Ishikawa (cell line): Measurements from ENCODE around the gene TPD52L1.

Source experiments
- CEBPB ChIP-seq: IDR thresholded peaks from 2 replicates; pipeline ENCODE4 v1.6.1; 2012
- CREB1 ChIP-seq: IDR thresholded peaks from 2 replicates; pipeline ENCODE4 v1.6.1; 2012; ENCODE audit warnings: low read depth
- EGR1 ChIP-seq: IDR thresholded peaks from 2 replicates; pipeline ENCODE4 v1.6.1; 2012
- EP300 ChIP-seq: IDR thresholded peaks from 2 replicates; pipeline ENCODE4 v1.6.1; 2012; ENCODE audit warnings: borderline replicate concordance
- MAX ChIP-seq: IDR thresholded peaks from 2 replicates; pipeline ENCODE4 v1.6.1; 2012
- RAD21 ChIP-seq: IDR thresholded peaks from 2 replicates; pipeline ENCODE4 v1.6.1; 2012; ENCODE audit warnings: low read depth
- REST ChIP-seq: IDR thresholded peaks from 2 replicates; pipeline ENCODE4 v1.6.1; 2012; ENCODE audit warnings: low read depth, mild to moderate bottlenecking
- TAF1 ChIP-seq: IDR thresholded peaks from 2 replicates; pipeline ENCODE4 v1.6.1; 2012; ENCODE audit warnings: low read depth, mild to moderate bottlenecking
- TCF12 ChIP-seq: IDR thresholded peaks from 2 replicates; pipeline ENCODE4 v1.6.1; 2012; ENCODE audit warnings: low read depth
- TEAD4 ChIP-seq: IDR thresholded peaks from 2 replicates; pipeline ENCODE4 v1.6.1; 2012
- YY1 ChIP-seq: IDR thresholded peaks from 2 replicates; pipeline ENCODE4 v1.6.1; 2012; ENCODE audit warnings: low read depth

DNA sequence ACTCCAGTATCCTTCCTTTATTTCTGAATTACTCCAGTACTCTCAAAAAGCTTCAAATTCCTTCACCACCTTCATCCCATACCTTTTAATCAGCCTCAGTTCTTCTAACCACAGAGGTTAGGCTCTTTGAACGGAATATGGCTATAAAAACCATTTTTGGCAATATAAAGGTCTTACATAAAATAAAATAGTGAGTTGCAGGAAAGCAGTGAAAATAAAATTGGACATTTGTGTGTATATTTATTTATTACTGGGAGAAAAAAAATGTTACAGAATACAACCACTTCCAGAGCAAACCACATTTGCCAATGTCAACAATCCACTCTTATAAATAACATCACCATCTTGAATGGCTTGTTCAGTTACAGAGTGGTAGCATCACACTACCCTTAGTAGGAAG lies 140.5 kb downstream of the TPD52L1 start:
- no peak for TF ChIP-seq EP300
- TF ChIP-seq MAX: no peak
- no peak for TF ChIP-seq REST
- TF ChIP-seq TAF1: no peak
- TF ChIP-seq TCF12: no peak
- no peak for TF ChIP-seq RAD21
- TF ChIP-seq CREB1: no peak
- no peak for TF ChIP-seq YY1
- no peak for TF ChIP-seq TEAD4
- no peak for TF ChIP-seq CEBPB
- TF ChIP-seq EGR1: no peak
